ENCODE measurements around the gene SSR1.
"Not testable (repeated sequence)": the region's sequence is repeated elsewhere in the genome, so short reads cannot be mapped to it uniquely, and the experiment has no call there.

The SSR1 gene

DNA sequence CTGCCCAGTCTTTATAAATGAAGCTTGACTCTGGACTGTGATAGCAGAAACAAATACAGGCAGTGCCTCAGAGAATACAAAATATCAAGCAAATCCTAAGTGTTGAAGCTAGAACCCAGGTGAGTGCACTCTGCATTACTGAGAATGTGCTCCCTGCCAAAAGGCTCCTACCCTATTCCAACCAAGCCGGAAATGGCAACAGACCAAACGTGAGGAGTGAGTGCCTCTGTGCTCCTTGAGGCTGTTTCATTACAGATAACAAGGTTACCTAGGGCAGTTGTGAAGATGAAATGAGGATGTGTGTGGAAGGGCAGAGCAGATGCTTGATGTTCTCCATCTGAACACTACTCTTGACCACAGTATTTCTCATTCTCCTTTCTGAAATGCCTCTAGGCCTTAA lies 29.3 kb downstream of the SSR1 start:
- H3K36me3 ChIP-seq (ENCODE audit: control insufficient read depth, low read length) = peaks cover 42% of the 10 kb centered on the region
- H3F3A ChIP-seq (ENCODE audit: control insufficient read depth, insufficient read depth) = peaks cover 14% of the 10 kb centered on the region
- no peak overlapping the region for H3K4me3 ChIP-seq (ENCODE audit: low read length)
- no peaks in the 10 kb centered on the region for H3K27me3 ChIP-seq (ENCODE audit: control insufficient read depth, low read length)
- H3K27ac ChIP-seq (ENCODE audit: low read depth, low read length) = no peak overlapping the region
- H3K79me2 ChIP-seq (ENCODE audit: control insufficient read depth, low read length) = no peaks in the 10 kb centered on the region
- H4K20me1 ChIP-seq (ENCODE audit: control insufficient read depth, insufficient read depth, low read depth, low read length) = no peaks in the 10 kb centered on the region
- peaks cover 5% of the 10 kb centered on the region for H3K4me1 ChIP-seq (ENCODE audit: control insufficient read depth, low read length)
- H3K9me3 ChIP-seq (ENCODE audit: control insufficient read depth, insufficient read depth, low read length) = no peaks in the 10 kb centered on the region
- no peak for TF ChIP-seq EZH2phosphoT487 (IDR thresholded peaks at IDR 0.05; ENCODE audit: borderline replicate concordance, low read length)
- TF ChIP-seq, protein P1, sequence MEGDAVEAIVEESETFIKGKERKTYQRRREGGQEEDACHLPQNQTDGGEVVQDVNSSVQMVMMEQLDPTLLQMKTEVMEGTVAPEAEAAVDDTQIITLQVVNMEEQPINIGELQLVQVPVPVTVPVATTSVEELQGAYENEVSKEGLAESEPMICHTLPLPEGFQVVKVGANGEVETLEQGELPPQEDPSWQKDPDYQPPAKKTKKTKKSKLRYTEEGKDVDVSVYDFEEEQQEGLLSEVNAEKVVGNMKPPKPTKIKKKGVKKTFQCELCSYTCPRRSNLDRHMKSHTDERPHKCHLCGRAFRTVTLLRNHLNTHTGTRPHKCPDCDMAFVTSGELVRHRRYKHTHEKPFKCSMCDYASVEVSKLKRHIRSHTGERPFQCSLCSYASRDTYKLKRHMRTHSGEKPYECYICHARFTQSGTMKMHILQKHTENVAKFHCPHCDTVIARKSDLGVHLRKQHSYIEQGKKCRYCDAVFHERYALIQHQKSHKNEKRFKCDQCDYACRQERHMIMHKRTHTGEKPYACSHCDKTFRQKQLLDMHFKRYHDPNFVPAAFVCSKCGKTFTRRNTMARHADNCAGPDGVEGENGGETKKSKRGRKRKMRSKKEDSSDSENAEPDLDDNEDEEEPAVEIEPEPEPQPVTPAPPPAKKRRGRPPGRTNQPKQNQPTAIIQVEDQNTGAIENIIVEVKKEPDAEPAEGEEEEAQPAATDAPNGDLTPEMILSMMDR (IDR thresholded peaks at IDR 0.05; ENCODE audit: low read depth, low read length, poor library complexity, severe bottlenecking) = no peak
- no peaks in the 10 kb centered on the region for H3K9me2 ChIP-seq (replicated peaks; ENCODE audit: control insufficient read depth, low read length)
- no peak overlapping the region for H3K4me2 ChIP-seq (ENCODE audit: low read length)

- H3K36me3 ChIP-seq (ENCODE audit: control insufficient read depth, low read length) = peaks cover 29% of the 10 kb centered on the region
- no peaks in the 10 kb centered on the region for H3K27me3 ChIP-seq (ENCODE audit: control insufficient read depth, low read length)
- H3K4me1 ChIP-seq (ENCODE audit: control insufficient read depth, low read length) = peaks cover 19% of the 10 kb centered on the region
- no peak overlapping the region for H3K27ac ChIP-seq (ENCODE audit: low read depth, low read length)
- H3K4me2 ChIP-seq (ENCODE audit: low read length) = no peak overlapping the region
- no peak overlapping the region for H3K4me3 ChIP-seq (ENCODE audit: low read length)
- H3K9me2 ChIP-seq (replicated peaks; ENCODE audit: control insufficient read depth, low read length) = no peaks in the 10 kb centered on the region
- H3K79me2 ChIP-seq (ENCODE audit: control insufficient read depth, low read length) = no peaks in the 10 kb centered on the region
- no peaks in the 10 kb centered on the region for H3K9me3 ChIP-seq (ENCODE audit: control insufficient read depth, insufficient read depth, low read length)
- TF ChIP-seq, protein P1 (IDR thresholded peaks at IDR 0.05; ENCODE audit: low read depth, low read length, poor library complexity, severe bottlenecking) = no peak
- no peak for TF ChIP-seq EZH2phosphoT487 (IDR thresholded peaks at IDR 0.05; ENCODE audit: borderline replicate concordance, low read length)
- H4K20me1 ChIP-seq (ENCODE audit: control insufficient read depth, insufficient read depth, low read depth, low read length) = no peaks in the 10 kb centered on the region
- peaks cover 17% of the 10 kb centered on the region for H3F3A ChIP-seq (ENCODE audit: control insufficient read depth, insufficient read depth)
Measured at GRCh38 chr6:7282097-7282906, 30.7 kb downstream of the SSR1 start.

DNA sequence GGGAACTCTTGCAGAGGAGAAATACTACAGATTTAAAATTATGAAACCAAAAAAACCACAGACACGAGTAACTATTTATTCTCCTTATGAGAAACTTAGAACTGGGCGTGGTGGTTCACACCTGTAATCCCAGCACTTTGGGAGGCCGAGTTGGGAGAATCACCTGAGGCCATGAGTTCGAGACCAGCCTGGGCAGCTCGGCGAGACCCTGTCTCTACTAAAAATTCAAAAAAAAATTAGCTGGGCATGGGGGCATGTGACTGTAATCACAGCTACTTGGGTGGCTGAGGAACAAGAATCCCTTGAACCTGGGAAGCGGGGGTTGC lies 36.8 kb downstream of the SSR1 start:
- Histone ChIP-seq H3K36me3 (ENCODE audit: control insufficient read depth, low read length) (no peaks in the 10 kb centered on the region), H3K4me2 (ENCODE audit: low read length) (no peak overlapping the region), H3K27ac (ENCODE audit: low read depth, low read length) (no peak overlapping the region), H4K20me1 (ENCODE audit: control insufficient read depth, insufficient read depth, low read depth, low read length) (no peaks in the 10 kb centered on the region), H3K4me1 (ENCODE audit: control insufficient read depth, low read length) (peaks cover 21% of the 10 kb centered on the region), H3K4me3 (ENCODE audit: low read length) (no peak overlapping the region), H3K9me2 (replicated peaks; ENCODE audit: control insufficient read depth, low read length) (no peaks in the 10 kb centered on the region), H3K9me3 (ENCODE audit: control insufficient read depth, insufficient read depth, low read length) (no peaks in the 10 kb centered on the region), H3K79me2 (ENCODE audit: control insufficient read depth, low read length) (no peaks in the 10 kb centered on the region), H3K27me3 (ENCODE audit: control insufficient read depth, low read length) (no peaks in the 10 kb centered on the region), H3F3A (ENCODE audit: control insufficient read depth, insufficient read depth) (peaks cover 10% of the 10 kb centered on the region)
- no peak for TF ChIP-seq EZH2phosphoT487 (IDR thresholded peaks at IDR 0.05; ENCODE audit: borderline replicate concordance, low read length)
- TF ChIP-seq, protein P1 (IDR thresholded peaks at IDR 0.05; ENCODE audit: low read depth, low read length, poor library complexity, severe bottlenecking) = no peak

GRCh38 chr6:7274525-7274924 lies 38.5 kb downstream of the SSR1 start:
- not testable (repeated sequence) for H3K9me2 ChIP-seq (replicated peaks; ENCODE audit: control insufficient read depth, low read length); H3K9me3 ChIP-seq (ENCODE audit: control insufficient read depth, insufficient read depth, low read length); H3K36me3 ChIP-seq (ENCODE audit: control insufficient read depth, low read length); H4K20me1 ChIP-seq (ENCODE audit: control insufficient read depth, insufficient read depth, low read depth, low read length); H3K4me3 ChIP-seq (ENCODE audit: low read length); H3K4me2 ChIP-seq (ENCODE audit: low read length); H3F3A ChIP-seq (ENCODE audit: control insufficient read depth, insufficient read depth); H3K27ac ChIP-seq (ENCODE audit: low read depth, low read length); H3K27me3 ChIP-seq (ENCODE audit: control insufficient read depth, low read length); H3K79me2 ChIP-seq (ENCODE audit: control insufficient read depth, low read length)
- peaks cover 21% of the 10 kb centered on the region for H3K4me1 ChIP-seq (ENCODE audit: control insufficient read depth, low read length)

Data from DOHH2 (cell line).